Stimulated activated CD4-positive, alpha-beta T cell treated with anti-CD3 and anti-CD28 coated beads, Interleukin-1b, Interleukin-23, amount 100 ng/mL, for 24 hours (primary cell): ENCODE results near the gene FREM2.

Experiments used
- DNase-seq, 4 experiments: peaks; one replicate each; pipeline ENCODE4 v3.0.0-alpha.2; 2020; ENCODE audit warnings: low read depth in 4 of 4, low spot score in 1 of 4

FREM2 gene

DNA sequence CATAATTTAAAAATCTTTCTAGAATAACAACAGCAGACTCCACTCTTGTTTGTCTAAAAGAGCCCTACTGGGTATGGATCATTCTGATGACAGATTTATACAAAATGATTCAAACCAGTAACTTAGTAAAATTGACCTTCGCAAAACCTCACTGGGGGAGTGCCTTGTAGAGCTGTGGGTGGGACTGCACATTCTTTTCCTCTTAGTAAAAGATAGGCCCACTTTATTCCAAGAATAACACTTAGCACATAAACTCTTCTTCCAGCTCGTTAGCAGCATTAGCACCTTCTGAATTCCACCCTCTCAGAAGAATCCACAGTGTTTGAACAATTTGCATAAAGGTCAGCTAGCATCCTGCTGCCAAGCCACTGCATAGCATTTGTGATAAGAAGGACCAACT is 196.9 kb downstream of the FREM2 start:
- no peak for DNase-seq

DNA sequence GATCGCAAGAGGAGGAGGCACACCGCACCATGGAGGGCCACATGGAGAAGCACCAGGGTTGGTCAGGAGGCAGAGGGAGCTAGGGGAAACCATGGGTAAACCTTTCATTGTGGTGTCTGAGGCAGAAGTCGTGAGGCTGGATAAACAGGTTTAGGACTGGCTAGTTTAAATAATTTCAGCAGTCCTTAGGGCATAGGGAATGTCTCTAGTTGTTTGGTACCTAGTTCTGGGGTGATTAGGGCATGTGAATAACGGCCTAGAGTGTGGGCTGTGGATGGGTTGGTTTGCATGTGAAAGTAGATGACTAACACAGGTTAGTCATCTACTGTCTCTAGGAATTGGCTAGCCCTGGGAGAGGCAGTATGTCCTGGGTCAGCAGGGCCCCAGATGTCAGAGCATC is 201.4 kb downstream of the FREM2 start:
- no peak for DNase-seq

DNA sequence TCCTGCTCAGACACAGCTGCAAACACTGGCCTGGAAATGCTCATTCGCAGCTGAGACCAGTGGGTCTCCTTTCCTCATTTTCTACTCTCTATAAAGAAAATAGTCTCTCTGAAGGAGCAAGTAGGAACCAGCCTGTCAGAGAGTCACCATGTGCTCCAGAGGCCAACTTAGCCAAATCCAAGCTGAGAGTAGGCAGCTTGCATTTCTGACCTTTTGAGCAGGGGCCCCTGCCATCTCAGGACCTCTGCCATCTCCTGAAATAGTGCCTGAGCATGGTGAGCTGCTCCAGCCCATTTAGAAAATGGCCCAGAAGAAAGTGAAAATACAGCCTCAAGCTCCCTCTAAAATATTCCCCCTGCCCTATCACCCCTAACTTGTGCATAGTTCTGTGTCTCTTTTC is 208.2 kb downstream of the FREM2 start:
- DNase-seq, result no peak

DNA sequence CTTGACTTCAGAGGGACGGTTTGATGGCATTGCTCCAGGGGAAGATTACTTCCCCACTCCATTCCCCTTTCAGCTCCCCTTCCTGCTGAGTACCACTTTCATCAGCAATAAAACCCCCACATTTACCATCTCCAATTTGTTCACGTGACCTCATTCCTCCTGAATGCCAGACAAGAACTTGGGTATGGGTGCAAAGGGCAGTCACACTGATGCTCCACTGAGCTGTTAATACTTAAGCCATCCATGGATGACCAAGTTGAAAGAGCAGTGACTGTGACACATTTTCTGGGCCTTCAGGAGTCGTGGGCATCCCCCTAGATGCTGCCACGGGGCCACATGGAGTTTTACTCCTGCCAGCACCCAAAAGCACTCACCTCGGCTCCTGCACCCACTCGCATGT is 210.6 kb downstream of the FREM2 start:
- DNase-seq, result no peak

DNA sequence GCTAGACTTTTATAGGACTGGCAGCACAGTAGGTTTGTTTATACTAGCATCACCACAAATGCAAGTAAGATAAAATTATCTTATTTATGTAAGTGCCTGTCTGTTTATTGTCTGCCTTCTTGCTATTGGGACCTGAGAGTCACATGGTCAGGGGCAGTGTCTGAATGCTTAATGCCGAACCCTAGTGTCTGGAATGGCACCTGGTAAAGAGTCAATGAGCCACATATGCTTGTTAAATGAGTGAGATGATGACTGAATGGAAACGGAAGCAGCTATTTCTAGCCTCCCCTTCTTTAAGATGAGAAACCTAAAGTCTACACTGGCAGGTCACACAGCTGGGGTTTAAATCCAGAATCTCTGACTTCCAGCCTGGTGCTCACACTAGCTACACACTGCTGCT is 211.6 kb downstream of the FREM2 start:
- DNase-seq, result no peak

DNA sequence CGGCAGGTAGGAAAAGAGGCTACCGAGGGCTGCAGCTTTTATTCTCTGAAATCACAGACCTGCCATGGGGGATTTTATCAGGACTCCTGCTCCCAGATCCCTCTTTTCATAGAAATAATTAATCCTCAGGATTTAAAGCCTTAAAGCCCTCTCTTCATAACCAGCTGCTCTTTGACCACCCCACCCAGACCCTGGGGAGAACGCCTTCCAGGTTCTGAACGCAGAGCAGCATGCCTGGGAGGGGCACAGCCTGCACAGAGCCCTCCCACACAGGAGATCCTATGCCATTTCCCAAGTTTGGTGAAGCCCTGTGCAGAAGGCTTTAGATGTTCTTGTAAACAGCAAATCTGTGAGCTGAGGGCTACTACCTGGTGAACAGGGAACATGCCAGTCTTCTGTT is 212.7 kb downstream of the FREM2 start:
- no peak for DNase-seq

DNA sequence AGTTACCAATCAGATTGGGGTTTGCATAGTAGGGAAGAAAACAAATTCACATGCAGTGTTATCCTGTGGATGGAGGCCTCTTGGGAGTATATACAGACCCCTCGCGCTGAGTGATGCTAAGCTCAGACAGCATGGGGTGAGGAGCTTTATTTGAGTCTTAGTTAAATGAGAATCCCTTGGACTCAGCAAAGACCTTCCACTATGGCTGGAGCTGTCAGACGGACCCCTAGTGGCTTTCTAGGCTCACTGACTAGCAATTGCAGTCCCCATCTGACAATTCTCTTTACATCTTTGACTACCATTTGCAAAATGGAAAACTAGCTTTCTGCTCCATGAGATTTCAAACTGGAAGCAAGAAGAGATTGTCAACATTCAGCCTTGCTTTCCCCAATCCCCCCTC is 213.3 kb downstream of the FREM2 start:
- DNase-seq, result no peak

DNA sequence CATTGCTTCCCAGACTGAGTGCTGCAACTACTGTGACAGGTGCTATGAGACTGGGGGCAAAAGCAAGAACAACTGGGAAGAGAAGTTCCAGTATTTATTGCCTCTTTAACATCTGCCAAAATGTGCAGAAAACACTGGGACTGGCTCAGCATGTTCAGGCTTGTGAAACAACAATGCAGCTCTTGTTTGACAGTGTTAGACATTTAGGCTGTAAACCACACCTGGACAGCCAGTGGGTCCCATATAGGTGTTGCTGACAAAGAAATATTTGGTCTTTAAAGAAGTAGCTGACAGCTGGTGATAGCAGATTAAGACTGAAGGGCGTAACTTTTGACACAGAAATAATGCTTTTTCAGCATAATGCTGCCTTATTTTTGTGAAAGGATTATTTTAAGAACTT is 215.7 kb downstream of the FREM2 start:
- no peak for DNase-seq

DNA sequence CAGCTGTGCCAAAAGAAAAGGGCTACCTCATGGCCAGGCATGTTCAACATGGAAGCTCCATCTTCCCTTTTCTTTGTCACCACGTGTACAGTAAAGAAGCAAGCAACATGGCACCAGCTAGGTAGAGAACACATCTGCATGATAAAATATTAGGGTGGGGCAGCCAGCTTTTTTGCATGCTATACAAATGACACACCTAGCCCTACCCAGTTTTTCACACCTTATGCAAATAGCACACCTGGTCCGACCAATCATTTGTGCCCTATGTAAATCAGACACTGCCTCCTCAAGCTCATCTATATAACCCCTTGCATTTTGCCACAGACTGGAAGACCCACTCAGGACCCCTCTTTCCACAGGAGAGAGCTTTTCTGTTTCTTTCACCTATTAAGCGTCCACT is 218.2 kb downstream of the FREM2 start:
- DNase-seq, result no peak

DNA sequence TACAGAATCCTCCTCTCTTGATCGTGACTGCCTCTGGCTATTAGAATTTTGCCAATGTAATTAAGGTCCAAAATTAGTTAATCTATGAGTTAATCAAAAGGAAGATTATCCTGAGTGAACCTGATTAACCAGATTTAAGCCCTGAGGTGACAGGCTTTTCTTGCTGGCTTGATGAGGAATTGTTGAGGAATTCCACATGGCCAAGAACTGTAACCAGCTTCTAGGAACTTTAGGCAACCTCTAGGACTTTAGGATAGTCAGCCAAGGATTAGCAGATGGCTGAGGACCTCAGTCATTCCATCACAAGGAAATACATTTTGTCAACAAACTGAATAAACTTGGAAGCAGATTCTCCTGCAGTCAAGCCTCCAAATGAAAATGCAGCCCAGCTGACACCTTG is 219.0 kb downstream of the FREM2 start:
- DNase-seq, result no peak

DNA sequence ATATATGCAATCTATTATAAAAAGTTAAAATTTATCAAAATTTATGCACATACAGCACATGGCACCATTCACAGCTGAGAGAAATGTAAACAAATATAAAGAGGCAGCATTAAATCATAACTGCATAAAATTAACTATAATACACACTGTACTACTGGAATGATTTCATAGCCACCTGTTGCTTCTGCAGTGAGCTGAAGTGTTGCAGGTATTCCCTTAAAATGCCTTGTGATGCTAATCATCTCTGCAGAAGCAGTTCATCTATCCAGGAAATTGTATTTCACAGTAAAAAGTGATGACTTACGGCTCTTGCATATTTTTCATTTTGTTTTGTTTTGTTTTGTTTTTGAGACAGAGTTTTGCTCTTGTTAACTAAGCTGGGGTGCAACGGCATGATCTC is 221.7 kb downstream of the FREM2 start:
- DNase-seq, result no peak

DNA sequence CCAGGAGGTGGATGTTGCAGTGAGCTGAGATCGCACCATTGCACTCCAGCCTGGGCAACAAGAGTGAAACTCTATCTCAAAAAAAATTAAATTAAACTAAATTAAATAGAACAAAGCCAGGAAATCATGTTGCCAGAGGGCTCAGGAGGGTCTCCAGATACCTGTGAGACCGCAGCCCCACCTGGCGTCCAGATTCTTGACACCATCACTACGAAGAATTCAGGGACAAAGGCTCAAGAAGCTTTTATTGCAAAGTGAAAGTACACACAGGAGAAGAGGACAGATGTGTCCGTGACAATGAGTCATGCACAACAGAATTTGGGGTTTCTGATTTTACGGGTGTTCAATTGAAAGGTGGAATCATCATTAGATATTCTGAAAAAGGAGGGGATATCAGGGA is 227.2 kb downstream of the FREM2 start:
- DNase-seq, result no peak

DNA sequence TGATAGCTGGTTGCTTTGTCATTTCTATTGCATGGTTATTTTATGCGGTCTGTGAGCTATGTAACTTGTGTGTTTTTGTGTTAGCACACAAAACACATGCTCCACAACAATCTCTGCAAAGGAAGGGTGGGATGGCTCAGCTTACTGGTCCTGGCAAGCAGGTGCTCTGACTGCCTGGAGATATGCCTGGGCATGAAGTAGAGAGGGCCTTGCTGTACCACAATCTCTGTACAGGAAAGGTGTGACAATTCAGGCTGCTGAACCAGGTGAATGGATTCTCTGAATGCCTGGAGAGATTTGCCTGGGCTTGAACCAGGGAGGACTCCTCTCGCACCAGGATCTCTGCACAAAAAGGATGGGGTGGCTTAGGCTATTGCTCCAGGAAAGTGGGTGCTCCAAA is 234.2 kb downstream of the FREM2 start:
- no peak for DNase-seq

DNA sequence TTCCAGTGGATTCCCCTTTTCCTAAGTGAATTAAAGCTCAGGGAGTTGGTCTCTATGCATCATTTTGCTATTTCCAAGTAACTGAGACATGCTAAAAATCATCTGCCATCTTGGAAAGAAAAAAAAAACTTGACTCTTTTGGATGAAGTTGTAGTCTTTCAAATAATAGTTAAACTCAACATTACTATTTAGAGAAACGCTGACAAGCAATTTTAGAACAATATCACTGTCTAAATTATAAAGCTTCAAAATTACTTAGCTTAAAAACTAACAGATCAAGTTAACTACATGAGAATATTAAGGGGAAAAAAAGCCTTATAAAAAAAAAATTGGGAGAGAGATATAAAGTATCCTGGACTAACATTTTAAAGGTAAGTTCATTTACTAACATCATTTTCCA is 235.3 kb downstream of the FREM2 start:
- DNase-seq, result no peak

DNA sequence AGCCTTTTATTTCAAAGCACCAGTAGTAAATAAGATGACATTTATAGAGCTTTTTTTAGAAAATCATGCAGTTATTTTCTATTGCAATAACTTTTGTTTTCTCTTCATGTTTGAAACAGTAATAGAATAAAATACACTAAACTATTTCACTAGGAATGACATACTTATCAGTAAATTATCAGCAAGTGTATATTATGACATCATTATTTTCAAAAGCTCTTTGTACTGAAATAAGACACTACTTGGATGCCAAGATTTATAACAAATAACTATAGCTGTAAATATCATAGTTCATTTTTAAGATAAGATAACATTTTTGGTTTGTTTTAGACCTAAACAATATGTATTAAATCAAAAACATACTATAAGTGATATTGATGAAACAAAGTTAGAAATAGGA is 246.9 kb downstream of the FREM2 start:
- DNase-seq, result no peak
